HG02588 (cell line): ENCODE measurements around the gene EDARADD.
"Not testable (repeated sequence)": the region's sequence is repeated elsewhere in the genome, so short reads cannot be mapped to it uniquely, and the experiment has no call there.

Source experiments
- ATAC-seq: cut with Tn5 transposase; IDR thresholded peaks from one replicate; pipeline ENCODE4 v1.9.1; 2021; ENCODE audit warnings: mild to moderate bottlenecking, moderate library complexity; ENCODE audit not compliant: unreplicated experiment

Gene EDARADD

DNA sequence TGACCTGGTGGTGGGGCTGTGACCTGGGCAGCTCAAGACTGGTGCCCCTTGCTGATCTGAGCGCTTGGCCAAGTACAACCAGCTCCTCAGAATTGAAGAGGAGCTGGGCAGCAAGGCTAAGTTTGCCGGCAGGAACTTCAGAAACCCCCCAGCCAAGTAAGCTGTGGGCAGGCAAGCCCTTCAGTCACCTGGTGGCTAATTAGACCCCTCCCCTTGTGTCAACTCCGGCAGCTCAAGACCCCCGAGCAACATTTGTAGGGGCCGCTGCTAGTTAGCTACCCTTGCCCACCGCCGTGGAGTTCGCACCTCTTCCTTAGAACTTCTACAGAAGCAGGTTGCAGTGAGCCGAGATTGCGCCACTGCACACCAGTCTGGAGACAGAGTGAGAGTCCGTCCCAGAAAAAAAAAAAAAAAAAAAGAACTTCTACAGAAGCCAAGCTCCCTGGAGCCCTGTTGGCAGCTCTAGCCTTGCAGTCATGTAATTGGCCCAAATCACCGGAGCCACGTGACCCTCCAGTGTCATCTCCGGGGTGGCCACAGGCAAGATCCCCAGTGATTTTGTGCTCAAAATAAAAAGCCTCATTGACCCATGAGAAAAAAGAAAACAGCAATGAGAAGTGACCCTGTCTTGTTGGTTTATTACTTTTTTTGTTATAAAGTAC is 90.4 kb downstream of the EDARADD start:
- ATAC-seq: no peak

DNA sequence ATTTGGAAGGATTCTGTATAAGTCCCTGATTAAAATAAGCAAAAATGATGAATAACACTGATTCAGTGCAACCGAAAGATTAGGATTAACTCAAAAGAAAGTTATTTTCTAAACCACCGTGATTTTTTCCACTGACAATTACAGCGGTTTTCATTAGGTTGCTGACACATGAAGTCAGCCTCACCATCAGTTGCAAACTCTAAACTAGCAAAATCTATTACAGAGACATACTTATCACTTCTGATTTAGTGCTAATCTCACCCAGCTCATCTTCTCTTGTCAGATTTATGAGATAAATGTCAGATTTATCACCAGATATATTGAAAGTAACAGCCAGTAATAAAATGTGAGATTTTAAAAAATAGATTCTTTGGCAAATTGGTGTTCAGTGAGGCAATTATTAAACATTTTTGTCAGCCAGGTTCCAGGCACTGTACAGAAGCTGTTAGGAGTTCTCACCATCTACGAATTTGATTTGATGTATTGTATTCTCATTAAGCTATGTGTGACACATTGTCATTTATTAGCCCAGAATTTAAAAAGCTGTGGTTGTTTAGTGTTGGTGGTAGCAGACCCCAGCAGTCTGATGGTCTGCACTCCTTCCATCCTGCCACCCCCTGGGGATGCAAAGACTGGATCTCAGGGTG is 92.4 kb downstream of the EDARADD start:
- no peak for ATAC-seq

DNA sequence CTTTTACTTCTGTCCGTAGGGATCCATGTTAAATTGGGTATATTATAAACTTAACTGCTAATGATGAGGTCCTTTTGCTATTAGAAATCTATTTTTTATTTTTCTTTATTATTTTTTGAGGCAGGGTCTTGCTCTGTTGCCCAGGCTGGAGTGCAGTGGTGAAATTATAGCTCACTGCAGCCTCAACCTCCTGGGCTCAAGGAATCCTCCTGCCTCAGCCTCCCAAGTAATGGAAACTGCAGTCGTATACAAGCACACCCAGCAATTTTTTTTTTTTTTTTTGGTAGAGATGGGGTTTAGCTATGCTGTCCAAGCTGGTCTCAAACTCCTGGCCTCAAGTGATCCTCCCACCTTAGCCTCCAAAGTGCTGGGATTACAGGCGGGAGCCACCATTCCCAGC is 95.1 kb downstream of the EDARADD start:
- not testable (repeated sequence) for ATAC-seq

DNA sequence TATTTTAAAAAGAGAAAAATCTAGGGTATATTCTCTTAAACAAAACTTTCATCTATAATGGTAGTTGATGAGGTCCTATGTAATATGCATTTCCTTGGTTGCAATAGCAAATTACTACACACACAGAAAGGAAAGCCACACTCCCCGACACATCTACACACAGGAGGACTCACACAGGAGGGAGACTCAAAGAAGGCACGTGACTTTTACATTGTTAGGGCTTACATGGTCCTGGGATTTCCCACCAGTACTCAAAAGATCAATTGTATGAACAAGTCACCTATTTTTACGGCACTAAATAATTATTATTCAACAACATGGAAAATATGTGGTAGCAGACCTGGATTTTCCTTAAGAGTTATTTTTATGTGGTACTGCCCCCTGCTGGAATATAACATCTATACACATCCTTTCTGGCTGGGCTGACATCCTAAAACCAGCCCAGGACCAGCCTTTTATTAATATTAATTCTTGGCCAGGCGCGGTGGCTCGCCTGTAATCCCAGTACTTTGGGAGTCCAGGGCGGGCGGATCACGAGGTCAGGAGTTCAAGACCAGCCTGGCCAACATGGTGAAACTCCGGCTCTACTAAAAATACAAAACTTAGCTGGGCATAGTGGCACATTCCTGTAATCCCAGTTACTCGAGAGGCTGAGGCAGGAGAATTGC is 95.8 kb downstream of the EDARADD start:
- ATAC-seq: no peak

DNA sequence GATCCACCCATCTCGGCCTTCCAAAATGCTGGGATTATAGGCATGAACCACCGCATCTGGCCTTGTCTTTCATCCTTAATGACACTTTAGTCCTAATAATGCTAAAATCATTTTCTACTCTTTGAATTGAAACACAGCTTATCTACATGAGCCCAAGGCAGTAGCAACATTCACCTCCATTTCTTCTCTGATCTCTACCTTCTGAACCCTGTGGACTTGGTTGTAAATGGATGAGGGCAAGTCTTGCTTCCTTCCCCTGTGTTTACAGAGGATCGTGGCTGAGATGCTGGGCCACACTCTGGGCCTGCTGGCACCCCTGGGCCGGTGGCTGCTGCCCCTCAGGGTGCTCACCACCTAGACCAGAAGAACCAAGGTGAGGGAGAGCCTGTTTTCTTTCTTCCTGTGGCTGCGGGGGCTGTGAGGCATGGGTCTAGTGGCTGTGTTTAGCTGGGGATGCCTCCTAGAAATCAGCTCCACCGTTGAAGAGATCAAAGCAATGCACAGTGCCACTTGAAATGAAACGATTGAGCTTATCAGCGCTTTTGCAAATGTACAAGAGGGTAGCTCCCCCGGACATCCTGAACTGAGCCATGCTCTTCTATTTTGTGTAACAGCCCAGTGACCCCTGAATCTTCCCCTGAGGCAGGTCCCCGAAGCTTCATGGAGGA is 97.5 kb downstream of the EDARADD start:
- ATAC-seq: no peak

DNA sequence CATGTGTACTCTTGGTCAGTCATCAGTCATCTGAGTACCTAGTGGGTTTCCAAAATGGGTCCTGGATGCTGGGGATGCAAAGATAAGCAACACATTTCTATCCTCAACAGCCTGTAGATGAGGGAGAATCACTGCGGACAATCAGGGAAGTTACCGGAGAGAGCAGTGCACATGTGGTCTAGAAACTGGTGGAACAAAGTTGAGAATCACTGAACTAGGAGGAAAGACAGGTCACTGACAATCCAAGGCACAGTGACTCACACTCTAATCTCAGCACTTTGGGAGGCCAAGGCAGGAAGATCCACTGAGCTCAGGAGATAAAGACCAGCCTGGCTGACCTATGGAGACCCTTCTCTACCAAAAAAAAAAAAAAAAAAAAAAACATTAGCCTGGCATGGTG is 98.3 kb downstream of the EDARADD start:
- ATAC-seq: no peak

DNA sequence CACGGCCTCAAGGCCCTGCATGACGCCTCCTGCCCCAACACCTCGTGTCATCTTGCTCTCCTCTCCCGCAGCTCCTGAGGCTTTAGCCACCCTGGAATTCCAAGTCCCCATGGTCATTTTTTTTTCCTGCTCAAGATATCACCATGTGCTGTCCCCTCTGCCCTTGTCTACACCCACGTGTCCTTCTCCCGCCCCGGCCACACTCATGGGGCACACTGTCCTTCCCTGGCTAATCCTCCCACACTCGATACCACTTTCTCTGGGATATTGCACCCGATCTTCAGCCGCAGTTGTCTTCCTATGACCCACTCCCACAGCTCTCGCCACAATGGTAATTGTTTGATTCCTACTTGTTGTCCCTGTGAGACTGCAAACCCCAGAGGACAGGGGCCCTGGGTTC is 100.0 kb downstream of the EDARADD start:
- no peak for ATAC-seq

DNA sequence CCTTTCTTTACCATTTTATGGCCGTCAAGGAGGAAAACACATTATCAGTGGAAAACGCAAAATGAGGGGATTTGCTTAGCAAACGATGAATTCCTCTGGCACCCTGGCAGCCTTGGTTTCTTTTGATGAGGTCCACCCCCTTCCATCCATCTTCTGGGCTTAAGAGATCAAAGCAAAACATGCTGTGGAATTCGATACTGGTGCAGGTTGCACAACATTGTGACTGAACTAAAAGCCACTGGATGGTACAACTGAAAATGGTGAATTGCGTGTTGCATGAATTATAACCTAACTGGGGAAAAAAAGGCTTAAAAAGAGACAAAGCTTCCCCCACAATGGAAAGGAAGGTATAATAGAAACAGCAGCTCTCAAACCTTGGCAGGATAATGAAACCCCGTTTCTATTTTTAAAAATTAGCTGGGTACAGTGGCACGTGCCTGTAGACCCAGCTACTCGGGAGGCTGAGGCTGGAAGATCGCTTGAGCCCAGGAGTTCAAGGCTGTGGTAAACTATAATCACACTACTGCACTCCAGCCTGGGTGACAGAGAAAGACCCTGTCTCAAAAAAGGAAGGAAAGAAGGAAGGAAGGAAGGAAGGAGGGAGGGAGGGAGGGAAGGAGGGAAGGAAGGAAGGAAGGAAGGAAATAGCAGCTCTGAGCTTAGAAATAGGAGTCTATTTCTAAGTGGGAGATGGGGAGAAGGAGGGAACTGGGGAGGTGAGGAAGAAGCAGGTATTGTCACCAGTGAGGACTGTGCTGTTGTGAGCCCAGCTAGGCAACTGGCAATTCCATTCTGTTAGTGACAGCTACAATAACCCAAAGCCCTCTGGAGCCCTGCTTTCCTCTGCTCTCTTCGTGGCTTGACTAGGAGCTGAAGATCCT is 100.7 kb downstream of the EDARADD start:
- ATAC-seq: no peak

DNA sequence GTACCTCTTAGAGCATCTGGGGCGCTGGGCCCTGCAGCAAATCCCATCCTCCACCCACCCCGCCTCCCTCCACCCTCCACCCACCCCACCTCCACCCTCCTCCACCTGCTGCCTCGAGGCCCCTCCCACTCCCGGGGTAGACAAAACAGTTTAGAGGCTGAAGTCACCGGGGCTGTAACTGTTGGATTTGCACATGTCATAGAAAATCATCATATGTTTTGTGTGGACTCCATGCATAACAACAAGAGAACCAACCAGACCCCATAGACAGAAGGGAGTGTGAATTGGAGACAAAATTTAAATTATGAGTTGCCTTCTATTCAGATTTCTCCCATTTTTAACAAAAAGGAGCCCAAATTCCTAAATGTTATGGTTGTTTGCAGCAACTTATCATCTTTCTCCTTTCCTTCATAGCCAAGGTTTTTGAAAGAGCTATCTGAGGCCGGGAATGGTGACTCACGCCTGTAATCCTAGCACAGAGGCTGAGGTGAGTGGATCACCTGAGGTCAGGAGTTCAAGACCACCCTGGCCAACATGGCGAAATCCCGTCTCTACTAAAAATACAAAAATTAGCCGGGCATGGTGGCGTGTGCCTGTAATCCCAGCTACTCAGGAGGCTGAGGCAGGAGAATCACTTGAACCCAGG is 101.5 kb downstream of the EDARADD start:
- ATAC-seq: no peak

DNA sequence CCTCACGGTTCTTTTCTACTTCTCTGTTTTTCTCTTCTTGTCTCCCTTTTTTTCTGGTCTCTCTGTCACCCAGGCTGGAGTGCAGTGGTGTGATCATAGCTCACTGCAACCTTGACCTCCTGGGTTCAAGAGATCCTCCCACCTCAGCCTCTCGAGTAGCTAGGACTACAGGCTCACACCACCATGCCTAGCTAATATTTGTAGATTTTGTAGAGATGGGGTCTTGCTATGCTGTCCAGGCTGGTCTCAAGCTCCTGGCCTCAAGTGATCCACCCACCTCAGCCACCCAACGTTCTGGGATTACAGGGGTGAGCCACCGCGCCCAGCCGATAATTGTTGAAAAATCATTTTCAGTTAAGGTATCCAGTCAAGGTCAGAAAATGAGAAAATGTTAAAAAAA is 103.8 kb downstream of the EDARADD start:
- ATAC-seq: no peak

DNA sequence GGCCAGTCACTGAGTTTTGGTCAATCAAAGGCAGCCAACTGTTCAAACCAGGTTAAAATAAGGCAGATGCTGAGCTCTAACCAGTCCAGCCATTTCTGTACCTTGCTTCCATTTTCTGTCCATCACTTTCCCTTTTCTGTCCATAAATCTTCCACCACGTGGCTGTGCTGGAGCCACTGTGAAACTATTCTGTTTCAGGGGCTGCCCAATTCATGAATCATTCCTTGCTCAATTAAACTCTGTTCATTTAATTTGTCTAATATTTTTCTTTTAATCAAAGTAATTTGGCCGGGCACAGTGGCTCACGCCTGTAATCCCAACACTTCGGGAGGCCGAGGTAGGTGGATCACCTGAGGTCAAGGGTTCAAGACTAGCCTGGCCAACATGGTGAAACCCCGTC is 107.0 kb downstream of the EDARADD start:
- ATAC-seq: no peak

DNA sequence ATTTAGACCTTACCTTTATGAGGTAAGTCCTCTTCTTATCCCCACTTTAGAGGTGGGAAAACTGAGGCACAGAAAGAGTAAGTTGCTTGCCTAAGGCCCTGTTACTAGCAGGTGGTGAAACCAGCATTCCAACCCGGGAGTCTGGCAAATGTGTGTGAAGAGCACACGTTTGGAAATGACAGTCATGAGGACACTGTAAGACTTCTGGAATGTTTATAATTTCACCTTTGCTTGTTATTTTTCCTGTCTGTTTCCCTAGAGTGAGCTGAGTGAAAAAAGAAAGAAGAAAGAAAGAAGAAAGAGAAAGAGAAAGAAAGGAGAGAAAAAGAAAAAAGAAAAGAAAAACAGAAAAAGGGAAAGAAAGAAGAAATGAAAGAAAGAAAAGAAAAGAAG is 108.5 kb downstream of the EDARADD start:
- ATAC-seq: no peak

DNA sequence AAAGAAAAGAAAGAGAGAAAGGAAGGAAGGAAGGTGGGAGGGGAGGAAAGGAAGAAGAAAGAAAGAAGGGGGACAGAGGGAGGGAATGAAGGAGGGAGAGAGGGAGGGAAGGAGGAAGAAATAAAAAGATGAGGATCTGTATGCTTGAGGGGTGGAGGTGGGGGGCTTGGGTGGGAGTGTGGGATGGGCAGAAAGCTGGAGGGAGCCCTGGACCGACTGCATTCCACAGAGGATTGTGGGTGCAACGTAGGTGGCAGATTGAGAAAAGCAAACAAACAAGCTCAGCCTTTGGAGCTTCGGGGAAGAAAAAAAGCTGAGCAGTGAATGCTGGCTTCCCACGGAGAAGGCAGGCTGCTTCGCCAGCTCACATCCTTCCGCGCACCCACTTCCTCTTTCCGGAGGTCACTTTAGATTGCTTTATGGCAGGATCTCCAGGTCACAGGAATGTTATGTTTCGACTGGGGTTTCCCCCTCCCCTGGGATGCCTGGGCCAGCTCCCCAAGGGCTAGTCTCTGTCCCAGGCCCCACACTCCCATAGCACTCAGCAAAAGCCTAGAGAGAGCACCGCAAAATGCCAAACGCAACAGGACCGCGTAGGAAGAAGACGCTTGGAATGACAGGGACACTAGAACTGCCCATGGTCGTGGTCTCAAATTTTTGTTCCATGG is 109.0 kb downstream of the EDARADD start:
- no peak for ATAC-seq

DNA sequence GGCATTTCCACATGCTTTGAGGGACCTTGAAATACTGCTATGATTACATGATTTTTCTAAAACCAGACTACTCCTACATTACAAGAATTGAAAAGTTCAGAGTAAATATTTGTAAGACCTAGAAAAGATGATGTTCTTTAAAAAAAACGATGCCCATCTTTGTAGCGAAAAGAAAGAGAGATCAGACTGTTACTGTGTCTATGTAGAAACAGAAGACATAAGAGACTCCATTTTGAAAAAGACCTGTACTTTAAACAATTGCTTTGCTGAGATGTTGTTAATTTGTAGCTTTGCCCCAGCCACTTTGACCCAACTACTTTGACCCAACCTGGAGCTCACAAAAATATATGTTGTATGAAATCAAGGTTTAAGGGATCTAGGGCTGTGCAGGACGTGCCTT is 110.3 kb downstream of the EDARADD start:
- not testable (repeated sequence) for ATAC-seq

DNA sequence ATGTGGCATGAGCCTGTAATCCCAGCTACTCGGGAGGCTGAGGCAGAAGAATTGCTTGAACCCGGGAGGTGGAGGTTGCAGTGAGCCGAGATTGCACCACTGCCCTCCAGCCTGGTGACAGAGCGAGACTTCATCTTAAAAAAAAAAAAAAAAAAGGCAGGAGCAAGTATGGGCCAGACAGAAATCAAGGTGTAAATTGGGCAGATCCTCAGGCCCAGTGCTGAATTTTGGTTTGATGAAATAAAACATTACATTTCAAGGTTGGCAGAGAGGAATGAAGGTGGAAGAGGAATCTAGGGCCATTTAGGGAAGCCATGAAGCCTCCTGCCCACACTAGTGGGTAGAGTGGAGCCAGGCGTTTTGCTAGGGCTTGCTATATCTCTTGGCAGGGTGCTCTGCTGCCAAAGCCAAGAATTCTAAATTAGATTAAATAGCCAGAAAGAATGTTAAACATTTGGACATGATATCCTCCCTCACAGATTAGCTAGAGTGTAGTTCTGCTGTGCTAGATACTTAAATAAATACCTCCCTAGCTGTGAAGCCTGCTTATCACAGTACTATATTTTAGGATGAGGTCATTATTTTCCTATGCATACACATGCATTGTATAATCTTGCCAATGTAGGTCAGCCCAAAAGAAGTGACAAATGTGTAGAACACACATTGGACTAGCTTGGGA is 113.1 kb downstream of the EDARADD start:
- ATAC-seq: no peak

DNA sequence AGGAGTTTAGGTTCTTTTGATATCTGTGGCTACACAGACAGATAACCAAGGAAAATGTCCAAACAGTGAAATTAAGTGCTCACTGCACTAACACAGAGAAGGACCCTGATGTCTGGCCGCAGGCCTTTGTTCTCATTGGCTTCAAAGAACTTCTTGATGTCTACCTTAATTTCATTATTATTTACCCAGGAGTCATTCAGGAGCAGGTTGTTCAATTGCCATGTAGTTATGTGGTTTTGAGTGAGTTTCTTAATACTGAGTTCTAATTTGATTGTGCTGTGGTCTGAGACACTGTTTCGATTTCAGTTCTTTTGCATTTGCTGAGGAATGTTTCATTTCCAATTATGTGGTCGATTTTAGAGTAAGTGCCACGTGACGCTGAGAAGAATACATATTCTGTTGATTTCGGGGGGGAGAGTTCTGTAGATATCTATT is 114.5 kb downstream of the EDARADD start:
- no peak for ATAC-seq

DNA sequence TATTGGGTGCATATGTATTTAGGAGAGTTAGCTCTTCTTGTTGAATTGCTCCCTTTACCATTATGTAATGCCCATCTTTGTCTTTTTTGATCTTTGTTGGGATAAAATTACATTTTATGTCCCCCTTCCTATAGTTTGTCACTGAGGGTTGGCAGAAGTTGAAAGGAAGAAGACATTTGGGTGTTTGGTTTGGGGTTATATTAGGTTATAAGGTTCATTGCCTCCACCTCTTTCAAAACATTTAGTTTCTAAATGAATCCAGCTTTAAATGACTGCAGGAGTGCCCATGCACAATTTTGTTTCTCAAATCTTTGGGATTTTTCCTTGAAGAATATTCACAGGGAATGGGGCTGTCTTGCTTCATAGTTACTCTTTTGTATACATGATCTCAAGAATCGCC is 115.1 kb downstream of the EDARADD start:
- ATAC-seq: no peak

DNA sequence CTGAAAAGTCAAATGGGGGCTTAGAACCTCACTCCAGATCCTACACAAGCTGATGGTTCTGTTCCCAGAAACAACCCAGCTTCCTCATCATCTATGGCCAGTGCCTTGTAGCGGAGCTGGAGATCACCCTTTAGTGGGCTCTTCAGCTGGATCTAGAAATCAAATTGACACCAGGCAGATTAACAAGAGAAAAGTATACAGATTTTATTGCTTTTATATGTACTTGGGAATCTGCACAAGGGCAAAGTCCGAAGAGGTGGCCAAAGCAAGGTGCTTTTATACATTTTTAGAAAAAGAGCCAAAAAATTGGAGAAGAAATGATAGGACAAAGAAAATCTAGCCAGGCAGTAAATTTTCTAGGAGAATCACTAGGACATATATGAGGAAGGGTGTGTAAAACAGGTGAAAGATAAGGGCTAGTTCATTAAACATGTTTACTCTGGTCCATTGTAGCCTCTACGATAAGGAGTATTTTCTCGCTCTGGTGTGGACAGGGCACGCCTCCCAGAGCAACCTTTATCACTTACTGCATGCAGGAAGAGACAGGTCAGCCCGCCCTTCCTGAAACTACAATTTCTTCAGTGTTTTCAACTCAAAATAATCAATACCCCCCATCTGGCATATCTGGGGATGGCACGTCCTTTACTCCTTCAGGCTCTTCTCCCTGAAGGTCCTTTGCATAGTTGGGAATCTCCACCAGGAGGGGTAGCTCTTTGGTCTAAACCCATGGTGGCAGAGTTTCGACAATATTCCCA is 115.7 kb downstream of the EDARADD start:
- no peak for ATAC-seq
